Measurements from ENCODE around the gene USH2A.

Gene USH2A

GRCh38 chr1:215599418-215600074, 823.7 kb downstream of the USH2A start:
- no peak for DNase-seq (ENCODE audit: low spot score)

DNA sequence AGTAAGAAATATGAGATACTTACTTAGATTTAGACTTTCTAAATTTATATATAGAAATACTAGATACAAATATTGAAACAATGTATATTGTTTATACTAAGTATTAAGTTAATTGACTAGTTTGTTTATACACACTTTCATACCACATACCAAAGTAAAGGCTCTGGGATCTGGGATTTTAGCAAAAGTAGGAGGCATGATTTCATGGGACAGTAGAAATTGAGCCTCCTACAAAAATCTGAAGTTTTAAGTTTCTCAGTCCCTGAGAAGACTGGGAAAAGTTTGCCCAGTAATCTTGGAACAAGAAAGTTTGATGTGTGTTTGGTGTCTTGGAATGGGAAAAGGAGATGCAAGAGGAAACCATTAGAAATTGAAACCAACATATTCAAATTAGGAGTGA, 825.3 kb downstream of the USH2A start:
- DNase-seq (ENCODE audit: low spot score): no peak

GRCh38 chr1:215595231-215595630, 828.0 kb downstream of the USH2A start:
- DNase-seq (ENCODE audit: low spot score): no peak

- DNase-seq (ENCODE audit: low spot score): no peak
Measured at GRCh38 chr1:215594640-215595039, 828.6 kb downstream of the USH2A start.

- no peak for DNase-seq (ENCODE audit: low spot score)
Measured at GRCh38 chr1:215590779-215591491, 832.3 kb downstream of the USH2A start.

GRCh38 chr1:215589650-215590435, 833.4 kb downstream of the USH2A start:
- DNase-seq (ENCODE audit: low spot score): no peak

GRCh38 chr1:215584389-215584788, 838.9 kb downstream of the USH2A start:
- DNase-seq (ENCODE audit: low spot score): no peak

- peak; percentile 8 for DNase-seq (ENCODE audit: low spot score)
Measured at GRCh38 chr1:215583185-215583749, 840.0 kb downstream of the USH2A start.

GRCh38 chr1:215581896-215582295, 841.4 kb downstream of the USH2A start:
- DNase-seq (ENCODE audit: low spot score): no peak
